Activated T-cell treated with anti-CD3 and anti-CD28 coated beads, Interleukin-2, amount 50 U/mL, for 4 hours (primary cell): ENCODE results near the gene EYS. TPM values are rescaled to one million over a fixed set of nuclear protein-coding genes. Genes with fewer than 3 reads are reported as not detected.
"Not testable (repeated sequence)": the region's sequence is repeated elsewhere in the genome, so short reads cannot be mapped to it uniquely, and the experiment has no call there.

Experiments used
- ATAC-seq, 2 donors: fragments of 200-7000 bp; cut with Tn5 transposase; one replicate each; pipeline ENCODE4 v1.10.0; 2021
- DNase-seq: peaks from one replicate; pipeline ENCODE4 v3.0.0-alpha.2; 2020
- H3K27me3 Mint-ChIP-seq: one replicate; pipeline ENCODE4 v1.8.0; 2021; ENCODE audit warnings: low read depth, mixed read lengths
- H3K36me3 Mint-ChIP-seq: one replicate; pipeline ENCODE4 v1.8.0; 2022; ENCODE audit warnings: mixed read lengths; ENCODE audit not compliant: insufficient read depth
- H3K4me1 Mint-ChIP-seq: one replicate; pipeline ENCODE4 v1.8.0; 2021; ENCODE audit warnings: low read depth, mixed read lengths
- H3K4me3 Mint-ChIP-seq: one replicate; pipeline ENCODE4 v1.8.0; 2021; ENCODE audit warnings: mild to moderate bottlenecking, moderate library complexity, mixed read lengths
- H3K9me3 Mint-ChIP-seq: one replicate; pipeline ENCODE4 v1.8.0; 2021; ENCODE audit warnings: mixed read lengths
- total RNA-seq, 3 donors: library from RNA; stranded (reverse); gene quantifications; one replicate each; pipeline ENCODE4 v1.2.1, GENCODE V29; 2021

Gene EYS
- total RNA-seq, 3 donors from 2014 or later: not detected

GRCh38 chr6:63808576-63808975 is 1898.5 kb downstream of the EYS start:
- H3K36me3 Mint-ChIP-seq: no peaks in the 10 kb centered on the region
- ATAC-seq (no peak), DNase-seq (no peak)
- peaks cover 2% of the 10 kb centered on the region for H3K27me3 Mint-ChIP-seq
- H3K9me3 Mint-ChIP-seq: no peaks in the 10 kb centered on the region
- H3K4me1 Mint-ChIP-seq: no peaks in the 10 kb centered on the region
- H3K4me3 Mint-ChIP-seq: no peak overlapping the region

GRCh38 chr6:63807056-63807455 is 1900.0 kb downstream of the EYS start:
- ATAC-seq (no peak), DNase-seq (no peak)
- no peak overlapping the region for H3K4me3 Mint-ChIP-seq
- no peaks in the 10 kb centered on the region for H3K36me3 Mint-ChIP-seq
- H3K4me1 Mint-ChIP-seq: no peaks in the 10 kb centered on the region
- no peaks in the 10 kb centered on the region for H3K9me3 Mint-ChIP-seq
- H3K27me3 Mint-ChIP-seq: peaks cover 2% of the 10 kb centered on the region

DNA sequence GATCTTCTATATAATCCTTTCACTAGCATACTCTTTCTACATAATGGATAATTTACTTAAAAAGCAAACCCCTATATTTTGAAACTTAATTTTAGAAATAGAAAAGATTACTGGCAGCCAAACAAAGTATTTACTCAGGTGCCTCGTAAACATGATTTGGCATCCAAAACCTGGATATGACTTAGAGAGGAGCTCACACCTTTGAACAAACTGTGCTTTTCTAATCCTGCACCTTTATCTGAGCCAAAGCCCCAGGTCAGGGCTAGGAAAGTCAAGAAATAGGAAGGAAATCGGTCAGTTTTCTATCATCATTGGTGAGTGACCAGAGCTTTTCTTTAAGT is 1900.5 kb downstream of the EYS start:
- Mint-ChIP-seq H3K9me3 (no peaks in the 10 kb centered on the region), H3K36me3 (no peaks in the 10 kb centered on the region), H3K27me3 (peaks cover 2% of the 10 kb centered on the region), H3K4me3 (no peak overlapping the region), H3K4me1 (no peaks in the 10 kb centered on the region)
- ATAC-seq (no peak), DNase-seq (no peak)

DNA sequence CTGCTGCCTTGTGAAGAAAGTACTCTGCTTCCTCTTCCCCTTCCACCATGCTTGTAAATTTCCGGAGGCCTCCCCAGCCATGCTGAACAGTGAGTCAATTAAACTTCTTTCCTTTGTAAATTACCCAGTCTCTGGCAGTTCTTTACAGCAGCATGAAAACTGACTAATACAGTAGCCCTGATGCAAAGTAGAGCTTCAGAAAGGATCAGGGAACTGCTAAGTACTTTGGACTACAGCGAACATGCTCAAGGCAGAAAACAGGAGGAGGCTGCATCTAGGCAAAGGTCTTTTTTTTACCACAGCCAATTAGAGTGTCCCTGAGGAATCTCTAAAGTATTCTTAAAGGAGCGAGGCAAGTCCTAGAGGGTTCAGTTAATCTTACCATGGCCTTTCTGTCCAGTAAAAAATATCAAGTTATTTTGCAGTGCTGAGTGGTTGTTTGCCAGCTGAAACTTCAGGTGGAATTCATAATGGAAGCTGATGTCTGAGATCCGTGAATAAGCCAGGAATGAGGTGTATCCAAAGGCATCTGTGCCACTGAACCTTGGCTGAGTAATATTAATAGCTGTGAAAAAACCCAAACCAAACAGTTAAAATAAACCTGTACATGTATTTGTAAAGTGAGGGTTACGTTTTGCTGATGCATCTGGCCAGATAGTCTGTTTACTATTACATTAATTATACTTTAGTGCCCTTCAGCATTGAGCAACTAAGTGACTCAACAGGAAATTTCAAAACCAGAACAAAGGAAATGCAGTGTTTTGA is 1901.0 kb downstream of the EYS start:
- no peaks in the 10 kb centered on the region for H3K4me1 Mint-ChIP-seq
- ATAC-seq: no peak
- no peaks in the 10 kb centered on the region for H3K9me3 Mint-ChIP-seq
- H3K4me3 Mint-ChIP-seq: no peak overlapping the region
- H3K36me3 Mint-ChIP-seq: no peaks in the 10 kb centered on the region
- peaks cover 4% of the 10 kb centered on the region for H3K27me3 Mint-ChIP-seq
- no peak for DNase-seq

DNA sequence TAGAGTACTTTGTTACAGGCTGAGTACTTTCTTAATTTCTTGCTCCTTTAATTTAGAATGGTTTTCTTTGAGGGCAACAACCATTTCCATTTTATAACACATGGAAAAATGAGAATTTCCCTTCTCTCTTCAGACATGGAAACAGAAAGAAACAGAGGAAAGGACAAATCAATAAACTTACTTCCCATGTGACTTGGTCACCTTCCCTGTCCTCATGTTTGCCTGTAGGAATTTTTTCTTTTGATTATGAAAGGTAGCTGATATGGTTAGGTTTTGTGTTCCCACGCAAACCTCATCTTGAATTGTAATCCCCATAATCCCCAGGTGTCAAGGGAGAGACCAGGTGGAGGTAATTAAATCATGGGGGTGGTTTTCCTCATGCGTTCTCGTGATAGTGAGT is 1901.7 kb downstream of the EYS start:
- Mint-ChIP-seq H3K27me3 (peaks cover 7% of the 10 kb centered on the region), H3K4me1 (no peaks in the 10 kb centered on the region), H3K9me3 (no peaks in the 10 kb centered on the region), H3K4me3 (no peak overlapping the region), H3K36me3 (no peaks in the 10 kb centered on the region)
- ATAC-seq (no peak), DNase-seq (no peak)

- no peak for ATAC-seq
- Mint-ChIP-seq H3K4me3 (no peak overlapping the region), H3K9me3 (no peaks in the 10 kb centered on the region), H3K36me3 (no peaks in the 10 kb centered on the region), H3K4me1 (no peaks in the 10 kb centered on the region), H3K27me3 (peaks cover 7% of the 10 kb centered on the region)
- DNase-seq: no peak
Observed at GRCh38 chr6:63804381-63804956, 1902.6 kb downstream of the EYS start.

- Mint-ChIP-seq H3K36me3 (no peaks in the 10 kb centered on the region), H3K4me1 (no peaks in the 10 kb centered on the region), H3K4me3 (no peak overlapping the region), H3K27me3 (peaks cover 7% of the 10 kb centered on the region), H3K9me3 (no peaks in the 10 kb centered on the region)
- DNase-seq: no peak
- ATAC-seq: no peak
Observed at GRCh38 chr6:63803371-63803770, 1903.7 kb downstream of the EYS start.

DNA sequence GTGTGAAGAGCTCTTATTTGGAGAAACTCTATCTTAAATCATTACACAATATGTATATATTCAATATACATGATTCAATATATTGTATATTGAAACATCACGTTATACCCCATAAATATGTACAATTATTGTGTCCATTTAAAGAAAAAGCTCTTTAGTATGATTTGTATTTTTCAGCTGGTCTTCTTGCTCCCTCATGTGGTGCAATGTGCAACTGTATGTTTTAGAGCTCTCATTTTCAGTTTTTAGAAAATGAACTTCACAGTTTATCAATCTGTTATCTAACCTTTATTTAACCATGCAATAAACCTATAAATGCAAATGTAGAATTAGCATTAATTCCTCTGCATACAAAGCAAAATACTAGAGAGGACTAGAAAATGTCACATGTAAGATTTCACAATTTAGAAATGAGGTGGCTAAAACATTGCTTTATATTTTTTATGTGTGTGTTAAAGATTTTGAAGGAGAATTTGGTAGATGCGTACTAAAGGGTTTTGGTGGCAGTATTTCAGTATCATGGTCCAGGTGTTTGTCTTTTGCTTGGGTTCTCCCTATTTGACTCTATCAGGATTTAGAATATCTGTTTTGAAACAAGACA is 1904.3 kb downstream of the EYS start:
- Mint-ChIP-seq H3K9me3 (no peaks in the 10 kb centered on the region), H3K4me3 (no peak overlapping the region), H3K4me1 (no peaks in the 10 kb centered on the region), H3K27me3 (peaks cover 7% of the 10 kb centered on the region), H3K36me3 (no peaks in the 10 kb centered on the region)
- ATAC-seq (no peak), DNase-seq (no peak)

DNA sequence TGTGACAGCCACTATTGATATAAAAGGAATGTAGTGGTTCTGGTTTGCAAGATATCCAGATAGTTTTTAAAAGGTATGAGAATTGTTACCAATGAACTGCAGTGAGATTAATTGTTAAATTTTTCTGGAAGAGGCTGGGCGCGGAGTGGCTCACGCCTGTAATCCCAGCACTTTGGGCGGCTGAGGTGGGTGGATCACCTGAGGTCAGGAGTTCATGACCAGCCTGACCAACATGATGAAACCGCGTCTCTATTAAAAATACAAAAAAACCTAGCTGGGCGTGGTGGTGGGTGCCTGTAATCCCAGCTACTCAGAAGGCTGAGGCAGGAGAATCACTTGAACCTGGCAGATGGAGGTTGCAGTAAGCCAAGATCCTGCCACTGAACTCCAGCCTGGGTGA is 1906.6 kb downstream of the EYS start:
- H3K4me1 Mint-ChIP-seq, H3K27me3 Mint-ChIP-seq, H3K4me3 Mint-ChIP-seq, DNase-seq, H3K9me3 Mint-ChIP-seq, ATAC-seq, H3K36me3 Mint-ChIP-seq: not testable (repeated sequence)

GRCh38 chr6:63799813-63800212 is 1907.2 kb downstream of the EYS start:
- Mint-ChIP-seq H3K4me1 (no peaks in the 10 kb centered on the region), H3K9me3 (no peaks in the 10 kb centered on the region), H3K36me3 (no peaks in the 10 kb centered on the region), H3K27me3 (peaks cover 5% of the 10 kb centered on the region), H3K4me3 (no peak overlapping the region)
- ATAC-seq (no peak), DNase-seq (no peak)

DNA sequence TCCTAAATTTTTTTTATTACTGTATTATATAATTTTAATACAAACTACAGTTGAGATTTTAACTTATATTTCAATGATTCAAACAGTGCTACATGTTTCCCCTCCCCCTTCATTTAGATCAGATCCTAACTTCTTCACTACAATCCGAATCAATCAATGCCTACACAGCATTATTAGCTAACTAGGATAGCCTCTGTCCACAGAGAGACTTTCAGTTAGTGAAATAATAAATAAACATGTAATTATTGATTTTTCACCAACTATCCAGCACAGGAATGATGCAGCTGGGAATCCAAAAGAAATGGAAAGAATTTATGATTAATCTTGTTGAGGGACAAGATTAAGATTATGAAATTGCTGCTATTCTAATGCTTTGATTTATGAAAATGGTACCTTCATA is 1907.7 kb downstream of the EYS start:
- no peak for DNase-seq
- H3K36me3 Mint-ChIP-seq: no peaks in the 10 kb centered on the region
- no peaks in the 10 kb centered on the region for H3K4me1 Mint-ChIP-seq
- no peaks in the 10 kb centered on the region for H3K9me3 Mint-ChIP-seq
- H3K27me3 Mint-ChIP-seq: peaks cover 5% of the 10 kb centered on the region
- ATAC-seq: no peak
- H3K4me3 Mint-ChIP-seq: no peak overlapping the region

DNA sequence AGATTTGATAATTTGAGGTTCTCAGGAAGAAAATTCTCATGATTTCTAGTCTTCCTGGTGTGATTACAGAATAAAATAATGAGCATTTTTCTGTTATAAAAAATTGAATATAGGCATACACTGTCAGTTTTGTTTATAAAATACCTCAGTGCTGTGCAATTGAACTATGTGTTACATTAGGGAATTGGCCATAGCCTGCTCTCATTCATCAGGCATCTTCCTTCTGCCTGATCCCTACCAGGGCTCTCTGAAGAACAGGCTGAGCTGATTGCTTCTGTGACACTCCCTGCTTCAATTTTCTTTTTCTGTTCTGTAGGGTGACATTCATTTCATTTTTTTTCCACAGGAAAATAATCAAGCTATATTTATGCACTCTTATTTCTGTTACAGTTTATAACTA is 1908.6 kb downstream of the EYS start:
- Mint-ChIP-seq H3K9me3 (no peaks in the 10 kb centered on the region), H3K27me3 (peaks cover 5% of the 10 kb centered on the region), H3K4me1 (no peaks in the 10 kb centered on the region), H3K4me3 (no peak overlapping the region), H3K36me3 (no peaks in the 10 kb centered on the region)
- no peak for ATAC-seq
- no peak for DNase-seq

DNA sequence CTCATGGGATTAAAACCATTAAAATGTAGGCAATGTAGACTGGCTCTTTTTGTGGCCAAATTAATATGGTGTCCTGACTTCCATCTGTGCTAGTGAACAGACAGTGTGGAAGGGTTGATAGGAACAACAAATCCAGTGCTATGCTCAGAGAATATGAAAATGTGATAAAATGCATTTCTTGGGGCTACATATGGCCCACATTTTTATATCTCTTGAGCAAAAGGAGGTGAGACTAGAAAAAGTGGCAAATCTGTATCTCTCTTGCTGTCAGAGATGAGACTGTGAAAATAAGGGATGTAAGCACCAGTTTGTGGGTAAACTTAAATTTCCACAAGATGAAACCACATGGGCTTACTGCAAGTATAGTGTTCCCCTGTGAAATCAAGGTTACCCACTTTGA is 1909.3 kb downstream of the EYS start:
- Mint-ChIP-seq H3K36me3 (no peaks in the 10 kb centered on the region), H3K4me3 (no peak overlapping the region), H3K4me1 (no peaks in the 10 kb centered on the region), H3K9me3 (no peaks in the 10 kb centered on the region), H3K27me3 (peaks cover 8% of the 10 kb centered on the region)
- no peak for DNase-seq
- ATAC-seq: no peak

- no peaks in the 10 kb centered on the region for H3K9me3 Mint-ChIP-seq
- H3K27me3 Mint-ChIP-seq: peaks cover 5% of the 10 kb centered on the region
- ATAC-seq (no peak), DNase-seq (no peak)
- H3K36me3 Mint-ChIP-seq: no peaks in the 10 kb centered on the region
- no peak overlapping the region for H3K4me3 Mint-ChIP-seq
- no peaks in the 10 kb centered on the region for H3K4me1 Mint-ChIP-seq
Observed at GRCh38 chr6:63795826-63796225, 1911.2 kb downstream of the EYS start.

DNA sequence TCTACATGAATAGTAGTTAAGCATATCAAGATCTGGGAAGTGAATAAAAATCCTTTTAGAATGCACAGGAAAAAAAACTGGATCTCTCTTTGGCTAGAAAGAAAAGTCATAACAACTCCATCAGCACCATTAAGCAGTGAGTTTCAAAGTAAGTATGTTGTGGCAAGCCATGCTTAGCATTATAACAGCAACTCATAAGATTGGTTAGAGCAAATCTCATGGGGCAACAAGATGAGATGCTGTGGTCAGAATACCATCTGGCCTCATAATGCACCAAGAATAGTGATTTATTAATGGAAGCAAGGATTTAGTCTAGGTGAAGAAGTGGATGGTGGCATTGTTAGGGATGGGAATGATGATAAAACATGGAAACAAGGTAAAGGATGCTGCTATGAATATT is 1912.0 kb downstream of the EYS start:
- Mint-ChIP-seq H3K27me3 (peaks cover 3% of the 10 kb centered on the region), H3K36me3 (no peaks in the 10 kb centered on the region), H3K4me1 (no peaks in the 10 kb centered on the region), H3K4me3 (no peak overlapping the region), H3K9me3 (no peaks in the 10 kb centered on the region)
- ATAC-seq (no peak), DNase-seq (no peak)
